Dedifferentiated amniotic fluid mesenchymal stem cell (primary cell): ENCODE results near the gene CYP26A1.

Experiments
- DNase-seq: peaks from one replicate; pipeline ENCODE4 v3.0.0-alpha.2; 2016; ENCODE audit errors: extremely low spot score

Gene CYP26A1, protein sequence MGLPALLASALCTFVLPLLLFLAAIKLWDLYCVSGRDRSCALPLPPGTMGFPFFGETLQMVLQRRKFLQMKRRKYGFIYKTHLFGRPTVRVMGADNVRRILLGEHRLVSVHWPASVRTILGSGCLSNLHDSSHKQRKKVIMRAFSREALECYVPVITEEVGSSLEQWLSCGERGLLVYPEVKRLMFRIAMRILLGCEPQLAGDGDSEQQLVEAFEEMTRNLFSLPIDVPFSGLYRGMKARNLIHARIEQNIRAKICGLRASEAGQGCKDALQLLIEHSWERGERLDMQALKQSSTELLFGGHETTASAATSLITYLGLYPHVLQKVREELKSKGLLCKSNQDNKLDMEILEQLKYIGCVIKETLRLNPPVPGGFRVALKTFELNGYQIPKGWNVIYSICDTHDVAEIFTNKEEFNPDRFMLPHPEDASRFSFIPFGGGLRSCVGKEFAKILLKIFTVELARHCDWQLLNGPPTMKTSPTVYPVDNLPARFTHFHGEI

DNA sequence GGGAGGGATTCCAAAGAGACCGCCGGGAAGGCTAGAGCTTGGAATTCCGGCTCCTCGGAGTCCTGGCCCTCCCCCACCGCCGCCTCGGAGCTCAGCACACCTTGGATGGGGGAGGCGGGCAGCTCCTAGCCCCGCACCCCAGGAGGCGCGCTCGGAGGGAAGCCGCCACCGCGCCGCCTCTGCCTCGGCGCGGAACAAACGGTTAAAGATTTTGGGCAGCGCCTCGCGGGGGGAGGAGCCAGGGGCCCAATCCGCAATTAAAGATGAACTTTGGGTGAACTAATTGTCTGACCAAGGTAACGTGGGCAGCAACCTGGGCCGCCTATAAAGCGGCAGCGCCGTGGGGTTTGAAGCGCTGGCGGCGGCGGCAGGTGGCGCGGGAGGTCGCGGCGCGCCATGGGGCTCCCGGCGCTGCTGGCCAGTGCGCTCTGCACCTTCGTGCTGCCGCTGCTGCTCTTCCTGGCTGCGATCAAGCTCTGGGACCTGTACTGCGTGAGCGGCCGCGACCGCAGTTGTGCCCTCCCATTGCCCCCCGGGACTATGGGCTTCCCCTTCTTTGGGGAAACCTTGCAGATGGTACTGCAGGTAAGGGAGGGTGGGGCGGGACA lies at the start of gene CYP26A1:
Gene CYP26A1 (plus strand): TSS at position 355 of the 608 bp plus-strand sequence. CDS start 42 bp downstream, at position 397.
- no peak for DNase-seq

- no peak for DNase-seq
These were observed 47.6 kb upstream of the CYP26A1 start for GRCh38 chr10:93026072-93026471.

DNA sequence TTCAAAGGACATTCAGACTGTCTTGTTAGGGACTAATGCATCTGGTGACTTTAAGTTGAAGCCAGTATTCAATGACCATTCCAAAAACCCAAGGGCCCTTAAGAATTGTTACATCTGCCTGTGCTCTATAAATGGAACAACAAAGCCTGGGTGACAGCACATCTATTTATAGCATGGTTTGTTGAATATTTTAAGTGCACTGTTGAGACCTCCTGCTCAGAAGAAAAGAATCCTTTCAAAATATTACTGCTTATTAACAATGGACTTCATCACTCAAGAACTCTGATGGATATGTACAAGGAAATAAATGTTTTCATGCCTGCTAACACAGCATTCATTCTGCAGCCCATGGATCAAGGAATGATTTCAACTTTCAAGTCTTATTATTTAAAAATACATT lies 46.2 kb upstream of the CYP26A1 start:
- DNase-seq = no peak

GRCh38 chr10:93028883-93029282 lies 44.8 kb upstream of the CYP26A1 start:
- peak; percentile 26 for DNase-seq

DNA sequence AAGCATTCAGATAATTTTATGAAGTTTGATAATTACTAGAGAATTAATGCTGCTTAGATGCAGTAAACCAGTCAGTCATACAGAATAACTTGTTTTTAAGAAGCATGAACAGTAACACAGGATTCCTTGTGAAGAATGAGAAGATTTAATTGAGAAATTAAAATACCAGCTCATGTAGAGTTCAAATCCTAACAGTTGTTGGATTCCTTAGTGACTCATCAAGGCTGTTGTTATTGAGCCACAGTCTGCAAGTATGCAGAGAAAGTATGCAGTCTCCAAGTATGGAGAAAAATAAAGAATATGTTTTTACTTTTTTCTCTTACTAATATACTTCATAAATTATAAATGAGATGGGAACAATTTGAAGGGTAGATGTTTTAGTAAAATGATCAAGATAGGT lies 43.3 kb upstream of the CYP26A1 start:
- peak; percentile 77 for DNase-seq

DNA sequence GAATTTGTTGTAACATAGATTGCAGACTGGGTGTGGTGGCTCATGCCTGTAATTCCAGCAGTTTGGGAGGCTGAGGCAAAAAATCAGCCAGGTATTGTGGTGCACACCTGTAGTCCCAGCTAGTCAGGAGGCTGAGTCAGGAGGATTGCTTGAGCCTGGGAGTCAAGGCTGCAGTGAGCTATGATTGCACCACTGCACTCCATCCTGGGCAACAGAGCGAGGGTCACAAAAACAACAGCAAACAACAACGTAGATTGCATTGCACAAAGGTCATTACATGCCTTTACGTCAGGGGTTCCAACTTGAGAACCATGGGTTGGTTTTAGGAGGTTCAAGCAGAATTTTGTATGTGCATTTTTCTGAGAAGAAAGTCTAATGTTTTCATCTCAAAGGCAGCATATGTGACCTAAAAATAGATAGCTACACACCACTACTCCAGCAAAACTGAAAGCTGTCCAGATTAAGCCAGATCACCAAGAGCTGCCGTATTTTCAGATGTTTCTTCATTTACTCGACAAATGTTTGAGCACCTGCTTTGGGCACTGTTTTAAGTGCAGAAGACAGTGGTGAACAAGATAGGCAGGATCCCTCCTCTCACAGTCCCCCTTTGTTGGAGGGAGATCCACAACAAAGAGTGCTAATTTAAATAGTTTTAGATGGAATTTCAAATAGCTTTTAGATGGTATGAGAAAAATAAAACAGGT lies 41.4 kb upstream of the CYP26A1 start:
- DNase-seq = no peak

DNA sequence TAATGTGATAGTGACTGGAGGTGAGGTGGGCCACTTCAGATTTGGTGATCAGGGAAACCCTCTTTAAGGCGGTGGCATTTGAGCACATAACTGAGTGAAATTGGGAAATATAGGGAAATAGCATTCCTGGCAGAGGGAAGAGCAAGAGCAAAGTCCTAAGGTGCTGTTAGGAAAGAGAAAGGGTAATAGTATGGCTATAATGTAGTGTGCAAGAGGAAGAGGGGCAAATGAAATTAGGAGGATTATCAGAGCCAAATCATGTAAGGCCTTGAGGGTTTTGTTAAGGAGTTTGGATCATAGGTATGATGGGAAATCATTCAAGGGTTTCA lies 40.9 kb upstream of the CYP26A1 start:
- no peak for DNase-seq

DNA sequence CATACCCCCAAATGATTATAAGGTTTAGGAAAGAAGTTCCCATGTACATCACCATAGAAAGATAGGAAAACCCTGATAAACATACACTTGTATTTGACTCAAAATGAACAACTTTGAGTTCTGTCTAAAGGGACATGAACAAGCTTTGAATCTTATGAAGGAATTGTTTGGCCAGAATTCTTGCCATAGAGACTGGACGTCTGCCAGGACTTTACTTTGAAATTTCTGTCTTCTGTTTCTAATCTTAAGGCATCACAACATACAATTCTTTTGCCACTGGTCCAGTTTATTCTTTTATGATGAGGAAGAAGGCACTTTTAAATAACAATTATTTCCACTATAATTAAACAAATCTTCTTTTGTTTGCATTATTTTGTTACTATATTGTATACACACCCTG lies 39.3 kb upstream of the CYP26A1 start:
- peak; percentile 48 for DNase-seq

DNA sequence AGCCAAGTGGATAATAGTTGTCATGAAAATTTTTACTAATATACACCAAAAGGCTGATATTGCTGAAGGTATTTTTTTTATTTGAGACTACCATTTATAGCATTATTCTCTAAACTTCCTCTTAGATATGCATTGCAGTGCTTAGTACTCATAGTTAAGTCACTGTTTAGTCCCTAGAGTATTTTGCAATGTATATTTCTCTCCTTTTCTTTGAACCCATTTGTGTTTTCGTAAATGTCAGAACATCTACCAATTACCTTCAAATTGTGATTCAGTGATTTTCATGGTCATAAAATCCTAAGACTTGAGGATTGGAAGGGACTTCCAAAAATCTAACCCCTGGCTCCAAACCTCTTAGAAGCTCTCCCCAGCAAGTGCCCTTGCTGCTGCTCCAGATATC lies 34.6 kb upstream of the CYP26A1 start:
- DNase-seq = no peak

DNA sequence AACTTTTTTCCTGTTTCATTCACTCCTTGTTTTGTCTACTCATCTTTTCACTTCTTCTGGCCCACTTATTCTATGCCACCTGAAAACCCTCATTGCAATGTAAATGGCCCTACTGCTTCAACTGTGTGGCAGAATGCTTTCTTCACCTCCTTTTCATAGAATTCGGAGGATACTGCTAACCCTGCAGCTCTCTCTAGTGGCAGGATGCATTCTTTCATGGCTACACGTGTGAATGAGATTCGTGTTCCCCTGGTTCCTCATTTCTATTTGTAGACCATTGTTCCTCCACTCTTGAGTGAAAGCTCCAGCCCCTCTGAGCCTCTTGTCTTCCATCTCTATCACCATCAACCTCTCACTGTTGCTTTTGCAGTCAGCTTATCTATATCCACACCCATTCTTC lies 34.0 kb upstream of the CYP26A1 start:
- DNase-seq = no peak

GRCh38 chr10:93054486-93054885 lies 19.2 kb upstream of the CYP26A1 start:
- no peak for DNase-seq

GRCh38 chr10:93058139-93058538 lies 15.6 kb upstream of the CYP26A1 start:
- no peak for DNase-seq

DNA sequence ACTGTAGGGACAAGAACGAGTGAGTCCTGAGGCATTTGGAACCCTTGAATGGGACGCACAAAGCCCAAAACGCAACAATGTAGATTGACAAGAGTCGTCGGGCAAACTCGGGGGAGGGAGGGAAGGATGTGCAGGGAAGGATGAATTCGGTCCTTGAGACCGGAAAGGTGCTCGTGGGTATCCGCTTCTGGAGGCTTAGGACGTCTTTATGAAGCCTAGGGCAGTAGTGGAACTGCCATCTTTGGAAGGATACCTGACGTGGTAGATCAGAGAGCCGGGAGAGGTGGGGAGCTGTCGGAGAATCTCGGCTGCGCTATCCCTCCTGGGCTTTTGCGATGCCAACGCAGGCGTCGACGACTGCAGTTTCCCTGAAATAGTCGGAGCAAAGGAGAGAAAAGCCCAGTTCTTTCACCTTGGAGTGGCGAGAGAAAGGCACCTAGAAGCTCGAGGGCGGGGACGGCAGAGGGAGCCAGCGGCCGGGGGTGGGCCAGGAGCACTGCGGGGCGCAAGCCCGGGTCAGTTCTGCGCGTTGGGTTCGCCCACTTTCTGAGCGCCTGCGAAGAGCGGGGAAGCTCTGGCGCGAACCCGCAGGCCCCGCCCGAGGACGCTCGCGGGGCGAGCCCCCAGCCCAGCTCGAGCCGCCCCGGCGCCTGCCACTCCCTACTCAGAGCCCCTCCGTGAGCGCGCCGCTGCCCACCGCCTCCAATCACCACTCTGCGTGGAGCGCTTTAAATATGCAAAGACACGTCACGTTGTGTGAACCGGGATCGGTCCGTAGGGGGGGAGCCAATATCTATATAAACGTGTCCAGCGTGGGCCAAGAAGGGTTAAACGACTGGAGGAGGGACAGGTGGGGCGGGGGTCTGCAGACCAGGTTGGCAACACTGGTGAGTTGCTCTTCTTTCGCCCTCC lies 13.5 kb upstream of the CYP26A1 start, which contains the start of gene CYP26C1:
Gene CYP26C1 (plus strand): TSS at position 824 of the 912 bp plus-strand sequence. CDS start 466 bp downstream, outside the sequence.
- DNase-seq = no peak

DNA sequence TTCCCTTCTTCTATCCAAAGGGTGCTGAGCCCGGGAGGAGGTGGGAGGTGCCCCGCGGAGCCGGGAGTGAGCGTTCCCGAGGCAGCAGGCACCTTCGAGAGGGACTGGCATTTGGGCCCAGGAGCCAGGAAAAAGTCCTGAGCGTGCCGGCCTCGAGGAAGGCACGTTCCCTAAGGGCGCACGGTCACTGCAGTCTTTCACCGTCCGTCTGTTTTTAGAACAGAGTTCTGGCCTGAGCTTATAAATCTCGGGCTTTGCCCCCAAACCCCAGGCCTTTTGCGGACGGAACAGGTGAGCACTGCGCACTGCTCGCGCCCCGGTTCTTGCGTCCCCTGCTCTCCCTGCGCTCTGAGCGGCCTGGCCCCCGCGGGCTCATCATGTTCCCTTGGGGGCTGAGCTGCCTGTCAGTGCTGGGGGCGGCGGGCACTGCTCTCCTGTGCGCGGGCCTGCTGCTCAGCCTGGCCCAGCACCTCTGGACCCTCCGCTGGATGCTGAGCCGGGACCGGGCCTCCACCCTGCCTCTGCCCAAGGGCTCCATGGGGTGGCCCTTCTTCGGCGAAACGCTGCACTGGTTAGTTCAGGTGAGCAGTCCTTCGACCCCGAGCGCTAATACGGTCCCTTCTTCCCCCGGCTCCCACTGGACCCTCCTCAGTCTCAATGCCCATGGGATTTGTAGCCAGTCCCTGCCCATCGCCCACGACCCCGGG lies 12.7 kb upstream of the CYP26A1 start:
- DNase-seq = no peak

DNA sequence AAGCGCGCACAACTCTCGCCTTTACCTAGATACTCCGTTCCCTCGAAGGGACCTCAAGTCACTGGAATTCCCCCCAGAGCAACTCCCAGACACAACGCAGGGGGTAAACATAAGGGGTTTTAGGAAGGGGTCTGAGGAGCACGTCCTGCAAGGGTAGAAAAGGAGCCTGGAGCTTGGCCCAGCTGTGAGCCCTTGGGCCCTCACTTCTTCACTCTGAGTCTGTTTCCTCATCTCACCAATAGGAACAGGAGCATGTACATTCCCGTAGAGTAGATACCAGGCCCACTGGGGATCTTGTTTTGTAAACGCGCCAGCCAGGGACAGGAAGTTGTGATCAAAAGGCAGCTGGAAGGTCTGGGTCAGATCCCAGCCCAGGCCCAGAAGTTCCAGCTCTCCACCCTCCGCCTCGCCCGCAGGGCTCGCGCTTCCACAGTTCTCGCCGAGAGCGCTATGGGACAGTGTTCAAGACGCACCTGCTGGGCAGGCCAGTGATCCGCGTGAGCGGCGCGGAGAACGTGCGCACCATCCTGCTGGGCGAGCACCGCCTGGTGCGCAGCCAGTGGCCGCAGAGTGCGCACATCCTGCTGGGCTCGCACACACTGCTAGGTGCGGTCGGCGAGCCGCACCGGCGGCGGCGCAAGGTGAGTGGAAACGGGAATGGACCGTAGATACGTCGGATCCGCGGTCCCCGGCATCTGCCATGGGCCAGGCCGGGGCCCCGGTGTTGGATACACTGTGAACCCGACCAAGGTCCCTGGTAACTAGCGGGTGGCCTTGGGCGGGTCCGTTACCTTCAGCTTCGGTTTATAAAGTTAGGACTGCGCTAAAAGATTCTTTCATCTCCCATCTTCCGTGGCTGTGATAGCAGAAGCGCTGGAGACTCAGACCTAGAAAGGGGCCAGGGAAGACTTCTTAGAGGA lies 11.8 kb upstream of the CYP26A1 start:
- DNase-seq = no peak

GRCh38 chr10:93062514-93063143 lies 11.1 kb upstream of the CYP26A1 start:
- DNase-seq = no peak

DNA sequence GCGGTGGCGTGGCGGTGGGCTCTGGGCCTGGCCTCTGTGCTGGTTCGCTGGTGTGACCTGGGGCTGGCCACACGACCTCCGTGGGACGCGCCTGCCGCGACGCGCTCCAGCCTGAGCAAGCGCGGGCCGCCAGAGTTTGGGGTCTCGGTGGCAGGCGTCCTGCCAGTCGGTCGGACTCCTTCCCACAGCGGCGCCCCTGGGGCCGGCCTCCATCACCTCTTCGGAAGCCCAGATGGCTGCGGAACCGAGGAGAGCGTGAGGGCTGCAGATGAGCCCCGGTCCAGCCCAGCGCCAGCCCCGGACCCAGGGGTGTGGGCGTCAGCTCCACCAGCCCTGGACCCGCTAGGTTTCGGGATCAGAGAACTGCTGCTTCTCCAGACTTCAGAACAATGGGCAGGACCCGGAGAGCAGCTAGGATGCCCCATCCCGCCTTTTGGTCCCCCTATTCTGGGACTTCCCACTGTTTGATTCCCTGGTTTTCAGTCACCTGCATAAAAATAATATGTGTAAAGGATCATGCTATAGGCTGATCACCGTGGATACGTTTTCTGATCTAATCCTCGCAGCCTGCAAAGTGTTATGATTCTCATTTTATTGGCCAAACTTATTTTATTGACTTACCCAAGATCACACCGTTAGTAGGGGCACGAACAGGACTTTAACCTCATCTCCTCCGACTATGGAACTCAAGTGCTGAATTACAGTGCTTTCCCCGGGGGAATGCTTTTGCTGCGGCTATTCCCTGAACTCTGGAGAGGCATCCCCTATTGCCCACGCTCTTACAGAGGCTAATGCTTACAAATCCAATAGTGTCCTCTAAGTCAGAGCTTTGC lies 10.3 kb upstream of the CYP26A1 start:
- no peak for DNase-seq

DNA sequence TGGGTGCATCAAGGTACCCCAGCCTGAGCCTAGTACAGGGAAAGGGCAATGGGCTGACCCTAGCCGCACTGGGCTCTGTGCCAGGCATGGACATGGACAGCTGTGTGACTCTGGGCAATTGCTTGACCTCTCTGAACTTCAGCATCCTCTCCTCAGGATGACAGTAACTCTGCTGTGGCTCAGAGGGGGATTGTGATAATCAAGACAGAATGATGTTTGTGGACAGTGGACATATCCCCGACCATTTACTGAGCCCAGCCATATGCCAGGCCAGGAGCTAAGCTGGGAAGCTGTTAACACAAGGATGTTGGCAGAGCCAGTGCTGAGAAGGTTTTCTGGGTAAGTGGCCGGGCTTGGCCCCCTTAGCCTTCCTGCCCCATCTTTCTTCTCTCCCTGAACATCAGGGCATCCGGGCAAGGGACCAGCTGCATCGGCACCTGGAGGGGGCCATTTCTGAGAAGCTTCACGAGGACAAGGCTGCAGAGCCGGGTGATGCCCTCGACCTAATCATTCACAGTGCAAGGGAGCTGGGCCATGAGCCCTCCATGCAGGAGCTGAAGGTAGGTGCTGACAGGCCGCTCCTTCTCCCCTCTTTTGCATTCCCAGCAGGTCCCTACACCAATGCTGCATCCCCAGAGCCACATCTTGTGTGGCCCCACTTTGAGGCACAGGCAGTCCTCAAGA lies 9.6 kb upstream of the CYP26A1 start:
- DNase-seq = no peak
